Activated effector memory CD4-positive, alpha-beta T cell treated with Interleukin-2 at 50 U/mL for 16 hours (primary cell): ENCODE results near the gene KPNA3.
"Not testable (repeated sequence)": the region's sequence is repeated elsewhere in the genome, so short reads cannot be mapped to it uniquely, and the experiment has no call there.

Source experiments
- DNase-seq: peaks from one replicate; pipeline ENCODE4 v3.0.0-alpha.2; 2020

Gene KPNA3

DNA sequence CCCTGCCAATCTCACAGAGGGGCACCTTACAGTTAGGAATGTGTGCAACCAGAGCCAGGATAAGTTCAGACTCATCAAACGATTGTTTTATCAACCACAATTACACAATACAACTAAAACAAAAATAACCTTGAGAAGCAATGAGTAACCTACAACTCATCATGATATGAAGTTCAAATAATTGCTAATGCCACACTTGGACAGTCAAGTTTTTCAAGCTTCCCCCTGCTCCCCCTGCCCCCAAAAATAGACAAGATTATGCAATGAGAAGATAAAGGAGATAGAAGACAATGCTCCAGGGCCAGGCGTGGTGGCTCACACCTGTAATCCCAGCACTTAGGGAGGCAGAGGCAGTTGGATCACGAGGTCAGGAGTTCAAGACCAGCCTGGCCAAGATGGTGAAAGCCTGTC is 13.6 kb upstream of the KPNA3 start:
- DNase-seq: no peak

DNA sequence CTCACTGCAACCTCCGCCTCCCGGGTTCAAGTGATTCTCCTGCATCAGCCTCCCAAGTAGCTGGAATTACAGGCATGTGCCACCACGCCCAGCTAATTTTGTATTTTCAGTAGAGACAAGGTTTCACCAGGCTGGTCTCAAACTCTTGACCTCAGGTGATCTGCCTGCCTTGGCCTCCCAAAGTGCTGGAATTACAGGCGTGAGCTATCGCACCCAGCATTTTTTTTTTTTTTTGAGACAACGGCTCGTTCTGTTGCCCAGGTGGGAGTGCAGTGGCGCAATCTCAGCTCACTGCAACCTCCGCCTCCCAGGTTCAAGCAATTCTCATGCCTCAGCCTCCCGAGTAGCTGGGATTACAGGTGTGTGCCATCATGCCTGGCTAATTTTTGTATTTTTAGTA is 10.6 kb upstream of the KPNA3 start:
- DNase-seq: not testable (repeated sequence)

DNA sequence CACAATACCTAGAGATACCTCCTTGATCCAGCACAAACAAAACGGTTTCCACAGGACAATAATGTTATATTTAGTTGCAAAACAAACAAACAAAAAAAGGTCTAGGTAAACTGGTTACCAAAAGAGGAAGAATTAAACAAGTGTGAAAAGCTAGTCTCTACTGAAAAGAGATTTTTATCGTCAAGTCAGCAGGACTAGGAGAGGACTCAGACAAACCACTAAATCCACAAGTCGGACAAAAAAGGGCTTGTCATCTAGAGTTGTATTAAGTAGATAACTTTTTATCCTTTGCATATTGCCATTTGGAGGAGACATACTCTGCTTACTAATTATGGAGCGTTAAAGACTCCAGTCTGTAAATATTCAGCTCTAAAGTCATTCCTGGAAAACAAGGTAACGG is 9.9 kb upstream of the KPNA3 start:
- no peak for DNase-seq

DNA sequence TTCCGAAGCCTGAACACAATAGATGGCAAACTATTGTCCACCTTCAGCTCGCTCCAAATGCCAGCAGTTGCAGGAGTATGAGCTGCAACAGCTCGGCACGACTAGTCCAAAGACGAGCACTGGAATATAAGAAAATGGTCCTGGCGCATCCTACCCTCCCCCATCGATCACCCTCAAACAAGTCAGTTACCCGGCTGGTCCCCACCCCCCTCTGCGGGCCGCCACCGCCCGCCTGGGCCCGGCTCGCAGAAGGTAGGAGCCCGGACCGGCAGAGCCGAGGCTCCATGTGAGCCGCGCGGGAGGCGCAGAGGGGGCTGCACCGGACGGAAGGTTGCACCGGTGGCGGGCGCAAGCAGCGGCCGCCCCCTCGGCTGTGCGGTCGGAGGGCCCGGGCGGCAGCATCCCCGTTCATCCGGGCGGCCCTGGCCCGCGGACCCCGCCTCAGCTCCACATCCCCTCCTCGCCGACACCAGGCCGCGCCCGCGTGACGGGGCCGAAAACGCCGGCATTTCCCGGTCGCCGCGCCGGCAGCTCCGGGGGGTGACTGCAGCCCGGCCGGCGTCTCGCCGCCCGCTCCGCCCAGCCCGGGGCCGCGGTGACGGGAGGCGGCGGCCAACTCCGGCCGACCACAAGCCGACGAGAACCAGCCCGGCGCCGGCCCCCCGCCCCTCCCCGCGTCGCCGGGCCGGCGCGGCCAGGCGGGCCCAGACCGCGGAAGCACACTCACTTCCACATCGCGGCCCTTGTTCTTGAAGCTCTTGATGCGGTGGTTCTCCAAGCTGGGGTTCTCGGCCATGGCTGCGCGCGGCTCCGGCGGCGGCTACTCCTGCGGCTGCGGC is 552 bp downstream of the KPNA3 start:
- DNase-seq: peak; percentile 29

DNA sequence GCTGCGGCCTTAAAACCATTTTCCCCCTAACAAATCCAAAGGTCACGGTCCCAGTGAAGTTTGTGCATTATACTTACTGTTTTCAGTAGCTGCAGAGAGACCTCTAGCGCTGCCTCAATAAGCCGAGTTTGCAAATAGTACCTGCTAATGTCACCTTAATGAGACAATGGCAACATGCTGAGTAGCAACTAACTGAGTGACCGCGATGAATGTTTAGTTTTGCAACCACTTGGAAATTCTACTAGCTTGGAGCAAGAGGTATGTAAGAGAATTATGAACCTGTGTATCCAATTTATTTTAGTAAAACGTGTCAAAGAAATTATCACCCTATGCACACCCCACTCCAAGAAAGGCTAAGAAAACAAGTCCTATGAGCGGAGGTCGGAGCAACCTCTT is 1.2 kb downstream of the KPNA3 start:
- DNase-seq: no peak

DNA sequence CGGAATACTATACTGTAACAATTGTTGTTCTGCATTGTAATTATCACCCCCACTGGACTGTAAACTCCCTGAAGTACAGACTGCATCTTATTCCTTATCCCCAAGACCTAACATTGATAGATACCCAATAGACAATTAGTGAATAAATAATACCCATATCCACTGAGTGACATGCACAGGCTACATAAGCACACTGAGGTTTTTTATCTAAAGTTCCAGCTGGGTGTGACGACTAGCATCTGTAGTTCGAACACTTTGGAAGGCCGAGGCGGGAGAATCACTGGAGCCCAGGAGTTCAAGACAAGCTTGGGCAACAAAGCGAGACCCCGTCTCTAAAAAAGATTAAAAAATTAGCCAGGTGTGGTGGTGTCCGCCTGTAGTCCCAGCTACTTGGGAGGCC is 2.5 kb downstream of the KPNA3 start:
- DNase-seq: no peak

DNA sequence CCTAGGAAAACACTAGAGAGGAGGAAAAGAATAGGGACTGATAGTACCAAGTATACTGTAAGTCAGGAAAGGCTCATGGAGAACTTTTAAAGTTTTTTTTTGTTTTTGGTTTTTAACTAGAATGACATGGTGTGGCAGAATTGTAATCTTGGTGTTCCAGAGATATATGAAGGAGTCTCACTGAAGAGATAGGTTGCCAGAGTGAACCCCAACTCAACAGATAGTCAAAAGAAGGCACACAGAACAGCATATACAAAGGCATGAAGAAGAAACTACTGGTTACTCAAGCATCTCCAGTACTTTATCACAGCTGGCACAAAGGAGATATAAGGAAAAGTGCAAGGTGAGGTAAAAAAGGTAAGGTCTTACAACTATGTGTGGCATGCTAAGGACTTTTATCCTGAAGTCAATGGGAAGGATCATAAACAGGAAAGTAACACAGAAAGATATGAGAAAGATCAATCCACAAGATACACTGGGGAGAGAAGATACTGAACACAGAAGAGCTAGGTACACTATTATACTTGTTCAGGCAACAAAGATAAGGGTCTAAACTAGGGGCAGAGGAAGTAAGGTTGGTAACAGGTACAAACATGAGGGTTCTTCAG is 6.0 kb downstream of the KPNA3 start:
- DNase-seq: no peak

DNA sequence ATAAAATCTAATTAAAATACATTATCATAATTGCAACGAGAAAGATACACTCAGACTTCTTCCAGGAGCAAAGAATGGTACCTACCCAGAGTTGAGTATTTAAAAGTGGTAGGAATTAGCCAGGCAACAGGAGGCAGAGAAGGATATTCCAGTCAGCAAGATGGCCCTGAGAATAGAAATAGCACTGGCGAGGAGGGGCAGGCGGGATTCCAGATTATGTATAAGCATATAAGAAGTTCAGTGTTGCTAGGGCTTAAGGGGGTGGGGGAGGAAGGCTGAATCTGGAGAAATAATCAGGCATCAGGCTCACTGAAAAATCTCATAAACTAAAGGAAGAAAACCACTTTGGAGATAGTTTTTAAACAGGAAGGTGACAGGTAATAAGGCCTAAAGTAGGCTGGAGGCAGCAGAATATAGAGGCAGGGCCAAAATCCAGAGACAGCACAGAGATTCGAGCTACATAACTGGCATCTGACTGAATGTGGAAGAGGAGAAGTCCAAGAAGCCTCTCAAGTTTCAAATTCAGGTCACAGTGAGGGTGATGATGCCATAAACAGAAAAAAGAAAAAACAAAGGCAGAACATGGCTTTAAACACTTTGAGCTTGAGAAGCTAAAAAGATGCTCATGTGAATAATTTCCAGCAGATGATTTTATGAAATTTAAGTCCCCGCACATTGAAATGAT is 7.5 kb downstream of the KPNA3 start:
- no peak for DNase-seq

DNA sequence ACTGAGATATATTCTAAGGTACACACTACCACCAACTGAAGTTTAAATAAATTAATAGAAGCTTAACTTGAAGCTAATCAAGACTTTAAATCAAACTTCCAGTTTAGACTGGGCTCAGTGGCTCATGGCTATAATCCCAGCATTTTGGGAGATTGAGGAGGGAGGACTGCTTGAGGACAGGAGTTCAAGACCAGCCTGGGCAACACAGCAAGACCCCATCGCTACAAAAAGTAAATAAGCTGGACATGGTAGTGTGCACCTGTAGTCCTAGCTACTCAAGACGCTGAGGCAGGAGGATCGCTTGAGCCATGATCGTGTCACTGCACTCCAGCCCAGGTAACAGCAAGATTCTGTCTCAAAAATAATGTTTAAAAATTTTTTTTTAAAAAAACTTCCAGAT is 8.6 kb downstream of the KPNA3 start:
- DNase-seq: no peak

DNA sequence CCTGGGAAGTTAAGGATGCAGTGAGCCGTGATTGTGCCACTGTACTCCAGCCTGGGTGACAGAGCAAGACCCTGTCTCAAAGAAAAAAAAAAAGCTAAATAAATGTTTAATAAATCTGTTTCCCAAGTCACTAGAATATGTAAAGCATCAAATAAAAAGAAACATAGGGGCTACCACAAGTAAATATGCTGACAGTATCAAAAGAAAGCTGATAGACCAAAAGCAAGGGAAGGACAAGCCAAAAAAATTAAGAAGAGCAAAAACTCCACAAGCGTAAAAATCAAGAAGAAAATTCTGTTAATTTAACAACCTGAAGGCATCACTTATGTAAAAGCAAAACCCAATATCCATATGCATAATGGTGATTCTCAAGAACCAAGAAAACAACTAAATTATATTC is 9.7 kb downstream of the KPNA3 start:
- DNase-seq: no peak

DNA sequence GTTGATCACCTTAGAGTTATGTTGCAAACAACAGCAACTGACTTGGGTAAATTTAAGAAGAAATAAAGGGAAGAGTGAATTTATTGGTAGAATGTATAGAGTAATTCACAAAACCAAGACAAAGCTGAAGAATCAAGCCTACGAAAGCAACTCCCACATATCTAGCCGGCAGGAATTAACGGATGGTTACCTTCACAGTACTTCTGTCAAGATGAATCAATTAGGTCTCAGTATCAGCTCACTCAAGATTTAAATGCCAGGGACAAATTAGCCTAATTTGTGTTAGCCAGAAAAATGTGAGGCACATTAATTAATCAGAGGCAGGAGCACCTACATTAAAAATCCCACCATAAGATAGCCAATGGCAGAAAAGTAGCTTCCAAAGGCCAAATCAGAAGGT is 10.7 kb downstream of the KPNA3 start:
- DNase-seq: no peak

DNA sequence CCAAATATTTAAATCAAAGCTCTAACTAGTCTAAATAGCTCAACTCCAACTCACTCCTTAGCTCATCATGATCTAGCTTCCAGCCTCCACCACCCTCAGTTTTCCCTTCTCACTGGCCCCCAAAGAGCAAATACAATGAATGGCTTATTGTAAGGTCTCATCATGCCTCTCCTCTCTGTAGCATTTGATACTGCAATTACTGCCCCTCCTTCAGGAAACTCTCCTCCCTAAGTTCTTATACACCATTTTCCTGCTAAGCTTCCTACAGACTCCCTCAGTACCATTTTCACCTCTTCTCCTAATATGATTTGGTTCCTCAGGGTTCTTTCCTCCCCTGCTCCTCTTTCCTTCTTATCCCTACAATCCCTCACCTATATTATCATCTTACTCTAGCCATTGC is 12.8 kb downstream of the KPNA3 start:
- DNase-seq: no peak

DNA sequence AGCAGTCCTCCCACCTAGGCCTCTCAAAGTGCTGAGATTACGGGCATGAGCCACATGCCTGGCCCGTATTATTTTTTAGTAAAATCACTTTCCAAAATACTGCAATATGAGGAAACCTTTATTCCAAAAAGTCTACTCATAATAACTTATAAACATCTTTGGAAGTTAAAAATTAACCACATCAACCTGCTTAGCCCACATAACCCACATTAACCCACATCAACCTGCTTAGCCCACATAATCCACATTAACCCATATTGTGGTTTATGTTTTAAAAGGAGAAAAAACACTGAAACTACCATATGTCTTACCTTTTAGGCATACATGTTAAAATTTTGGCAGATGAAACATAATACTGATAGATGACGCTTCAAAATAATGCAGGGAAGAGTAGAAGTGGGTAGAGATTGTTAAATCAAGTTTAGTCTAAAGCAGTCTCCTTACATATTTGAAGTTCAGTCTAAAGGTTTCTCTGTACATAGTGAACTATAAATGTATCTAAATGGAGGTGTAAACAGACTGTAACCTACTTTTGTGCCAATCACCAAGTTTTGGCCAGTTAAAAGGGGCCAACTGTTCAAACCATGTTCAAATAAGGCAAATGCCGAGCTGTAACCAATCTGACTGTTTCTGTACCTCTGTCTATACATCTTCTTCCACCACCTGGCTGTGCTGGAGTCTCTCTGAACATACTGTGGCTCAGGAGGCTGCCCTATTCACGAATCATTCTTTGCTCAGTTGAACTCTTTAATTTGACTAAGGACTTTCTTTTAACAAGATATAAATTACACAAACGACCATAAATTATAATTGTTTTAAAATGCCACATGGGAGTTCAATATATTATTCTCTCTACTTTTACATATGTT is 14.5 kb downstream of the KPNA3 start:
- no peak for DNase-seq

DNA sequence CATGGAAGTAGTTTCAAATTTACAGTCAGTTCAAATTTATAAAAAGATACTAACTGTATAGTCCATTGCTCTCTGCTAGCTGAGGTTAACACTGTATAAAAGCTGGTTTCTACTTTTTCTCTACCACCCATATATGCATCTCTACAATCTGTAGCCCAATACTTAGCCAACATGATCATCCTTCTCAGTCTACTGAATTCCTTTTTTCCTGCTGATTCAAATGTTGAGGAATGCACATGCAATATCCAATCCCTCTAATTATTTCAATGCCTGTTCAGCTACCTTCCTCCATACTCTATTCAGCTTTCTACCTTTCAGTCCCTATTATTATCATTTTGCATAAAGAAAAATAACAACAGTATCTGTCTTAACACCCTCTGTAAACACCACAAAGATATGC is 15.6 kb downstream of the KPNA3 start:
- no peak for DNase-seq

DNA sequence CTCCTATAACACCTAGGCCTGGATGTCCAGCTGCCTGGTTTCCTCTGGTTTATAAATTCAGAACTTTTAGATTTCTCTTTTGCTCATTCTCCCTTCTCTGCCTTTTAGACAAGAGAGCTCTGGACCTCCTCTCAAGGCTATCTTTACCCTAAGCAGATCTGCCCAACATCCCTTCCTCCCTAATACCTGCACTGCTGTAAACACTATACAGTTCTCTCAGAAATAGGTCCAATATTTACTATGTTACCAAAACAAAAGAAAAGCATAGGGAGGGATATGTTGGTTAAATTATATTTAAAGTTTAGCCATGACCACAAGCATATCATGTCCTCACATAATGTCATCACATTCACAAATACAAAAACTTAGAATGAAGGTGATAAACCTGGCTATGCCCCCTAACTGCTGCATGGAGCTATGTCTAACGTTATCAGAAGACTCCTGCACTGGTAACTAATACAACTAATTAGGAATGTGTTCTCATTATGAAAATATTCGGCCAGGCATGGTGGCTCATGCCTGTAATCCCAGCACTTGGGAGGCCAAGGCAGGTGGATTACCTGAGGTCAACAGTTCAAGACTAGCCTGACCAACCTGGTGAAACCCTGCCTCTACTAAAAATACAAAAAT is 18.0 kb downstream of the KPNA3 start:
- no peak for DNase-seq

DNA sequence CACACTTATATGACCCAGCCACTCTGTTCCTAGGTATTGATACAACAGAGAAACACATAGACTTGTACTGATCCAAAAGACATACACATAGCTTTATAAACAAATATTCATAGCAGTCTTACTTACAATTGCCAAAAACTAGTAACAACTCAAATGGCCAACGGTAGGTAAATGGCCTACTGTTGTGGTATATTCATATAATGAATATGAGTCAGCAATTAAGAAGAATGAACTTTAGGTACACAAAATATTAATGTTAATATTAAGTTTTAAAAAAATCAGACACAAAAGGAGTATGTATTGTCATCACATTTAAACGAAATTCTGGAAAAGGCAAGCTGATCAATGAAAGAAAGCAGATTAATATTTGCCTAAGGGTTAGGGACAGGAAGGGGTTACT is 19.7 kb downstream of the KPNA3 start:
- DNase-seq: no peak

DNA sequence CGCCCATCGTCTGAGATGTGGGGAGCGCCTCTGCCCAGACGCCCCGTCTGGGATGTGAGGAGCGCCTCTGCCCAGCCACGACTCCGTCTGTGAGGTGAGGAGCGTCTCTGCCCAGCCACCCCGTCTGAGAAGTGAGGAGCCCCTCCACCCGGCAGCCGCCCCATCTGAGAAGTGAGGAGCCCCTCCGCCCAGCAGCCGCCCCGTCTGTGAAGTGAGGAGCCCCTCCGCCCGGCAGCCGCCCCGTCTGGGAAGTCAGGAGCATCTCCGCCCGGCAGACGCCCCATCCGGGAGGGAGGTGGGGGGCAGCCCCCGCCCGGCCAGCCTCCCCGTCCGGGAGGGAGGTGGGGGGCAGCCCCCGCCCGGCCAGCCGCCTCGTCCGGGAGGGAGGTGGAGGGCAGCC is 30.7 kb downstream of the KPNA3 start:
- DNase-seq: not testable (repeated sequence)

DNA sequence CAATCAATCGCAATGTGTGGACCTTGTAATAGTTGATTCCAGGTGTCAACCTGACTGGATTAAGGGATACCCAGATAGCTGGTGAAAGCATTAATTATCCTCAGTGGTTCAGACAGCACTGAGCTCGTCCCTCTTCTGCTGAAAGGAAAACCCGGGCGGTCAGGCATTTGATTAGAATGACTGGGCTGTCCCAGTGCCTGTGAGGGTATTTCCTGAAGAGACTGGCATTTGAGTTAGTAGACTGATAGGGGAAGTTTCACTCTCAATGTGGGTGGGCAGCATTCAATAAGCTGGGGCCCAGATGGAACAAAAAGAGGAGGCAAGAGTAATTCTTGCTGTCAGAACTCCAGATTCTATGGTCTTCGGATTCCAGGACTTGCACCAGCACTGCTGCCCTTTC is 31.9 kb downstream of the KPNA3 start:
- DNase-seq: no peak

DNA sequence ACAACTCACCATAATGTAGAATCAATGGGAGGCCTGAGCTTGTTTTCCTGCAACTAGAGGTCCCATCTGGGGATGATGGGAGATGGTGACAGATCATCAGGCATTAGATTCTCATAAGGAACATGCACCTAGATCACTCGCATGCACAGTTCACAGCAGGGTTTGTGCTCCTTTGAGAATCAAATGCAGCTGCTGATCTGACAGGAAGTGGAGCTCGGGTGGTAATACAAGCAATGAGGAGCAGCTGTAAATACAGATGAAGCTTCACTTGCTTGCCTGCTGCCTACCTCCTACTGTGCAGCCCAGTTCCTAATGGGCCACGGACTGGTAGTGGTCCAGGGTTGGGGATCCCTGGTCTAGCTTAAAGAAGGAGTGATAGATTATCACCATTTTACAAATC is 33.0 kb downstream of the KPNA3 start:
- DNase-seq: no peak

DNA sequence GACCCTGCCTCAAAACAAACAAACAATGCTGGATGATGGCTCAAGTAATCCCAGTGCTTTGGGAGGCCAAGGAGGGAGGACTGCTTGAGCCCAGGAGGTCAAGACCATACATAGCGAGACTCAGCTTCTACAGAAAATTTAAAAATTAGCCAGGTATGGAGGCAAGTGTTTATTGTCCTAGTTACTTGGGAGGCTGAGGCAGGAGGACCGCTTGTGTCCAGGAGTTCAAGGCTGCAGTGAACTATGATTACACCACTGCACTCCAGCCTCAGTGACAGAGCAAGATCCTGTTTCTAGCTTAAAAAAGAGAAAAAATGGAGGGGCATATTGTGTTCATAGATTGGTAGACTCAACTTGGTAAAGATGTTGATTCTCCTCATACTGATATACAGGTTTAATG is 36.2 kb downstream of the KPNA3 start:
- DNase-seq: no peak

DNA sequence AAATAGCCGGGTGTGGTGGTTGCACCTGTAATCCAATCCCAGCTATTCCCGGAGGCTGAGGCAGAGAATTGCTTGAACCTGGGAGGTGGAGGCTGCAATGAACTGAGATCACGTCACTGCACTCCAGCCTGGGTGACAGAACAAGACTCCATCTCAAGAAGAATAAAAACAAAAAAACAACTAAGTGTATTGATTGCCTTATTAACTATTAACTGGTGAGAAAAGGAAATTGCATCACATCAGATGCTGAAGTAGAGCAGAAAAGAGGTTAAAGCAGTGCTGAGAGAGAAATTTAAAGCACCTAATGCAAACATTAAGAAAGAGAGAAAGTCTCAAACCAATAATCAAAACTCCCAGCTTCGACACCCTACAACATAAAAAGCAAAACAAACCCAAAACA is 38.3 kb downstream of the KPNA3 start:
- DNase-seq: no peak

DNA sequence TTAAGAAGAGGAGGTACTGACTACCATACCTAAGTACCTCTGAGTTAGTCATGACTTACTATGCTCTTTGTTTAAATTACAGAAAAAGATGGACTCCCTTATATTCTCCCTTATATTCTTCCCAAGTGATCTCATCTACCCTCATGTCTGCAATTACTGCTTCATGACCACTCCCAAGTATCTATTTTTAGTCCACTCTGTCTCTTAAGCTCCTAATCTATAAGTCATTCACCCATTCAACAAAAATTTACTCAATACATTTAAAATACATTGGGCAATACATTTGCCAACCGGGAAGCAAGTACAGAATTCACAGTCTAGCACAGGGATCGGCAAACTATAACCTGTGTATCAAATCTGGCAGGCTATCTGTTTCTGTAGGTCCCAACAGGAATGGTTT is 42.6 kb downstream of the KPNA3 start:
- DNase-seq: no peak

DNA sequence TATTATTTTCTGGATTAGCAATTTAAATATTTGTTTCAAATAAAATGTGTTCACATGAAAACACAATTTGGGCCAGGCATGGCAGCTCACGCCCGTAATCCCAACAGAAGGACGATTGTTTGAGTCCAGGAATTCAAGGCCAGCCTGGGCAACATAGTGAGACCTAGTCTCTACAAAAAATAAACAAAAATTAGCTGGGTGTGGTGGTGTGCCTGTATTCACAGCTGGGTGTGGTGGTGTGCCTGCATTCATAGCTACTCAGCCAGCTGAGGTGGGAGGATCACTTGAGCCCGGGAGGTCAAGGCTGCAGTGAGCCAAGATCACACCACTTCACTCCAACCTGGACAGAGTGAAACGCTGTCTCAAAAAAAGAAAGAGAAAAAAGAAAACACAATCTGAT is 46.4 kb downstream of the KPNA3 start:
- no peak for DNase-seq
